Measurements from ENCODE around the gene HBA1.
"Not testable (repeated sequence)": the region's sequence is repeated elsewhere in the genome, so short reads cannot be mapped to it uniquely, and the experiment has no call there.

Gene HBA1

DNA sequence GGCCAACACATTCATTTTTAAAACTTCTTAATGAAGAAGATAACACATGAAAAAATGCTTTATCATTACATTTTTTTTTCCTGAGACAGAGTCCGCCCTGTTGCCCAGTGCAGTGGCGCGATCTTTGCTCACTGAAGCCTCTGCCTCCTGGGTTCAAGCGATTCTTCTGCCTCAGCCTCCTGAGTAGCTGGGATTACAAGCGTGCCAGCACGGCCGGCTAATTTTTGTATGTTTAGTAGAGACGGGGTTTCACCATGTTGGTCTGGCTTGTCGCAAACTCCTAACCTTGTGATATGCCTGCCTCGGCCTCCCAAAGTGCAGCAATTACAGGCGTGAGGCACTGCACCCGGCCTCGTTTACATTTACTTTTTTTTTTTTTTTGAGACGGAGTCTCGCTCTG is 17.0 kb downstream of the HBA1 start:
- Histone ChIP-seq H3K27ac (ENCODE audit: low read length) (no peak overlapping the region), H2AFZ (ENCODE audit: low read depth, low read length) (no peak overlapping the region), H3K79me2 (ENCODE audit: insufficient read depth, low read length) (peaks cover 15% of the 10 kb centered on the region; the same call in 1 of the 2 replicates), H3K4me3 (ENCODE audit: low read depth in 1 of 2, low read length in 2 of 2) (no peak overlapping the region), H3K9ac (ENCODE audit: low read depth, low read length) (no peak overlapping the region), H3K27me3 (ENCODE audit: insufficient read depth, low read length, poor library complexity) (no peaks in the 10 kb centered on the region), H3K36me3 (ENCODE audit: insufficient read depth, low read length) (peaks cover 100% of the 10 kb centered on the region), H3K4me2 (ENCODE audit: insufficient read depth, low read length) (no peak overlapping the region), H3K9me3 (ENCODE audit: insufficient read depth, low read length, severe bottlenecking) (no peaks in the 10 kb centered on the region), H4K20me1 (ENCODE audit: insufficient read depth, low read length) (peaks cover 42% of the 10 kb centered on the region), H3K4me1 (ENCODE audit: insufficient read depth, low read length) (no peaks in the 10 kb centered on the region)
- ATAC-seq (ENCODE audit: insufficient read depth, low read depth) (no peak), DNase-seq (no peak)
- TF ChIP-seq, protein P1, sequence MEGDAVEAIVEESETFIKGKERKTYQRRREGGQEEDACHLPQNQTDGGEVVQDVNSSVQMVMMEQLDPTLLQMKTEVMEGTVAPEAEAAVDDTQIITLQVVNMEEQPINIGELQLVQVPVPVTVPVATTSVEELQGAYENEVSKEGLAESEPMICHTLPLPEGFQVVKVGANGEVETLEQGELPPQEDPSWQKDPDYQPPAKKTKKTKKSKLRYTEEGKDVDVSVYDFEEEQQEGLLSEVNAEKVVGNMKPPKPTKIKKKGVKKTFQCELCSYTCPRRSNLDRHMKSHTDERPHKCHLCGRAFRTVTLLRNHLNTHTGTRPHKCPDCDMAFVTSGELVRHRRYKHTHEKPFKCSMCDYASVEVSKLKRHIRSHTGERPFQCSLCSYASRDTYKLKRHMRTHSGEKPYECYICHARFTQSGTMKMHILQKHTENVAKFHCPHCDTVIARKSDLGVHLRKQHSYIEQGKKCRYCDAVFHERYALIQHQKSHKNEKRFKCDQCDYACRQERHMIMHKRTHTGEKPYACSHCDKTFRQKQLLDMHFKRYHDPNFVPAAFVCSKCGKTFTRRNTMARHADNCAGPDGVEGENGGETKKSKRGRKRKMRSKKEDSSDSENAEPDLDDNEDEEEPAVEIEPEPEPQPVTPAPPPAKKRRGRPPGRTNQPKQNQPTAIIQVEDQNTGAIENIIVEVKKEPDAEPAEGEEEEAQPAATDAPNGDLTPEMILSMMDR (IDR thresholded peaks at IDR 0.05; ENCODE audit: borderline replicate concordance, extremely low read depth, low read length, poor library complexity, severe bottlenecking) = no peak
- no peak for TF ChIP-seq EZH2 (IDR thresholded peaks at IDR 0.05; ENCODE audit: borderline replicate concordance, low read depth, low read length, severe bottlenecking)

DNA sequence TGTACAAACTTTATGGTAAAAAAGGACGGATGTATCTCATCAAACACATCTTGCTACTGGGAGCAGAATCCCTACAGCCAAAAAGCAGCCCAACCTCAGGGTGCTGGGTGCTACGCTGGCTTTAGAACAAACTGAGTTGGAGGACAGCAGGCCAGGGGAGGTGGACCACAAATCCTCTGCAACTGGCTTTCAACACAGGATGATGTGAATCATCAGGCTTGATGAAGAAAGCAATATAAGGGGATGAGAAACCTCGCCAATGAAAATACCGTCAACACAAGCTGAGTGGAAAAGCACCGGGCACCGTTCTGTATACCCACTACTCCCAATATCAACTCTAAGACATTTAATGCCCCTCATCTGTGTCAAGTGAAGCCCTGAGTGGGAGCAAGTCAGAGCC is 18.0 kb downstream of the HBA1 start:
- no peaks in the 10 kb centered on the region for H3K4me1 ChIP-seq (ENCODE audit: insufficient read depth, low read length)
- TF ChIP-seq, protein P1 (IDR thresholded peaks at IDR 0.05; ENCODE audit: borderline replicate concordance, extremely low read depth, low read length, poor library complexity, severe bottlenecking) = no peak
- TF ChIP-seq EZH2 (IDR thresholded peaks at IDR 0.05; ENCODE audit: borderline replicate concordance, low read depth, low read length, severe bottlenecking) = no peak
- H4K20me1 ChIP-seq (ENCODE audit: insufficient read depth, low read length) = peaks cover 37% of the 10 kb centered on the region
- H3K9me3 ChIP-seq (ENCODE audit: insufficient read depth, low read length, severe bottlenecking) = no peaks in the 10 kb centered on the region
- H3K79me2 ChIP-seq (ENCODE audit: insufficient read depth, low read length) = peaks cover 17% of the 10 kb centered on the region; the same call in 1 of the 2 replicates
- H3K4me3 ChIP-seq (ENCODE audit: low read depth in 1 of 2, low read length in 2 of 2) = no peak overlapping the region
- no peak for ATAC-seq (ENCODE audit: insufficient read depth, low read depth)
- H3K27ac ChIP-seq (ENCODE audit: low read length) = no peak overlapping the region
- no peak for DNase-seq
- H3K9ac ChIP-seq (ENCODE audit: low read depth, low read length) = no peak overlapping the region
- H3K4me2 ChIP-seq (ENCODE audit: insufficient read depth, low read length) = no peak overlapping the region
- no peak overlapping the region for H2AFZ ChIP-seq (ENCODE audit: low read depth, low read length)
- no peaks in the 10 kb centered on the region for H3K27me3 ChIP-seq (ENCODE audit: insufficient read depth, low read length, poor library complexity)
- H3K36me3 ChIP-seq (ENCODE audit: insufficient read depth, low read length) = peaks cover 100% of the 10 kb centered on the region

DNA sequence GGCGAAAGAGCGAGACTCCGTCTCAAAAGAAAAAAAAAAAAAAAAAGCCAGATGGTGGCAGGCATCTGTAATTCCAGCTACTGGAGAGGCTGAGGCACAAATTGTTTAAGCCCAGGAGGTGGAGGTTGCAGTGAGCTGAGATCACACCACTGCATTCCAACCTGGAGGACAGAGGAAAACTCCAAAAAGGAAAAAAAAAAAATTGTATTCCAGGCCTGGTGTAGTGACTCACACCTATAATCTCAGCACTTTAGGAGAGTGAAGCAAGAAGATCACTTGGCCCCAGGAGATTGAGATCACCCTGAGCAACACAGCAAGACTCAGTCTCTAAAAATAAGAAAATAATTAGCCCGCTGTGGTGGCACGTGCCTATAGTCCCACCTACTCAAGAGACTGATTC is 23.9 kb downstream of the HBA1 start:
- Histone ChIP-seq H3K4me3 (ENCODE audit: low read depth in 1 of 2, low read length in 2 of 2) (no peak overlapping the region), H4K20me1 (ENCODE audit: insufficient read depth, low read length) (peaks cover 15% of the 10 kb centered on the region; the same call in 1 of the 2 replicates), H3K36me3 (ENCODE audit: insufficient read depth, low read length) (peaks cover 94% of the 10 kb centered on the region), H2AFZ (ENCODE audit: low read depth, low read length) (no peak overlapping the region), H3K4me1 (ENCODE audit: insufficient read depth, low read length) (no peaks in the 10 kb centered on the region), H3K9me3 (ENCODE audit: insufficient read depth, low read length, severe bottlenecking) (no peaks in the 10 kb centered on the region), H3K4me2 (ENCODE audit: insufficient read depth, low read length) (no peak overlapping the region), H3K9ac (ENCODE audit: low read depth, low read length) (no peak overlapping the region), H3K27ac (ENCODE audit: low read length) (no peak overlapping the region), H3K79me2 (ENCODE audit: insufficient read depth, low read length) (peaks cover 31% of the 10 kb centered on the region; the same call in 1 of the 2 replicates), H3K27me3 (ENCODE audit: insufficient read depth, low read length, poor library complexity) (no peaks in the 10 kb centered on the region)
- TF ChIP-seq EZH2 (IDR thresholded peaks at IDR 0.05; ENCODE audit: borderline replicate concordance, low read depth, low read length, severe bottlenecking) = no peak
- TF ChIP-seq, protein P1 (IDR thresholded peaks at IDR 0.05; ENCODE audit: borderline replicate concordance, extremely low read depth, low read length, poor library complexity, severe bottlenecking) = no peak
- ATAC-seq (ENCODE audit: insufficient read depth, low read depth) (no peak), DNase-seq (no peak)

DNA sequence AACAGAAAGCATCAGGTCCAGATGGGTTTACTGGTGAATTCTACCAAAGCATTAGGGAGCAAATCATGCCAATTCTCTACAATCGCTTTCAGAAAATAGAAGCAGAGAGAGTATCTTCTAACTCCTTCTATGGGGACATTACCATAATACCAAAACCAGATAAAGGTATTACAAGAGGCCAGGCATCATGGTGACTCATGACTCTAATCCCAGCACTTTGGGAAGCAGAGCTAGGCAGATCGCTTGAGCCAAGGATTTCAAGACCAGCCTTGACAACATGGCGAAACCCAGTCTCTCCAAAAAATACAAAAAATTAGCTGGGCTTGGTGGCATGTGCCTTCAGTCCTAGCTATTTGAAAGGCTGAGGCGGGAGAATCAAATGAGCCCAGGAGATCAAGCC is 26.8 kb downstream of the HBA1 start:
- Histone ChIP-seq H3K79me2 (ENCODE audit: insufficient read depth, low read length) (peaks cover 30% of the 10 kb centered on the region; the same call in 1 of the 2 replicates), H3K36me3 (ENCODE audit: insufficient read depth, low read length) (peaks cover 92% of the 10 kb centered on the region)
- no peak for ATAC-seq (ENCODE audit: insufficient read depth, low read depth)

DNA sequence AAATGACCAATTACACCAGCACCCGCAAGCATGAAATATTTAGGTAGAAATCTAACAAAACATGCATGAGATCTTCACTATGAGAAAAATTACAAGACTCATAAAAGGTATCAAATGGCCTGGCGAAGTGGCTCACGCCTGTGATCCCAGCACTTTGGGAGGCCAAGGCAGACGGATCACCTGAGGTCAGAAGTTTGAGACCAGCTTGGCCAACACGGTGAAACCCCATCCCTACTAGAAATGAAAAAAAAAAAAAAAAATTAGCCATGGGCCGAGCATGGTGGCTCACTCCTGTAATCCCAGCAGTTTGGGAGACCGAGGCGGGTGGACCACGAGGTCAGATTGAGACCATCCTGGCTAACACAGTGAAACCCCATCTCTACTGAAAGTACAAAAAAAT is 27.6 kb downstream of the HBA1 start:
- peaks cover 92% of the 10 kb centered on the region for H3K36me3 ChIP-seq (ENCODE audit: insufficient read depth, low read length)
- not testable (repeated sequence) for H3K4me3 ChIP-seq (ENCODE audit: low read depth in 1 of 2, low read length in 2 of 2); H2AFZ ChIP-seq (ENCODE audit: low read depth, low read length); H3K9me3 ChIP-seq (ENCODE audit: insufficient read depth, low read length, severe bottlenecking); H3K4me1 ChIP-seq (ENCODE audit: insufficient read depth, low read length); DNase-seq; H3K9ac ChIP-seq (ENCODE audit: low read depth, low read length); H3K27ac ChIP-seq (ENCODE audit: low read length); H3K4me2 ChIP-seq (ENCODE audit: insufficient read depth, low read length); ATAC-seq (ENCODE audit: insufficient read depth, low read depth); H3K27me3 ChIP-seq (ENCODE audit: insufficient read depth, low read length, poor library complexity)
- H3K79me2 ChIP-seq (ENCODE audit: insufficient read depth, low read length) = peaks cover 34% of the 10 kb centered on the region; the same call in 1 of the 2 replicates
- peaks cover 22% of the 10 kb centered on the region; the same call in 1 of the 2 replicates for H4K20me1 ChIP-seq (ENCODE audit: insufficient read depth, low read length)

More for the DNA sequence above, 26.8 kb downstream of the HBA1 start:
- Histone ChIP-seq H3K9ac (ENCODE audit: low read depth, low read length) (no peak overlapping the region), H3K4me1 (ENCODE audit: insufficient read depth, low read length) (no peaks in the 10 kb centered on the region), H2AFZ (ENCODE audit: low read depth, low read length) (no peak overlapping the region), H3K27me3 (ENCODE audit: insufficient read depth, low read length, poor library complexity) (no peaks in the 10 kb centered on the region), H3K9me3 (ENCODE audit: insufficient read depth, low read length, severe bottlenecking) (no peaks in the 10 kb centered on the region), H4K20me1 (ENCODE audit: insufficient read depth, low read length) (peaks cover 20% of the 10 kb centered on the region; the same call in 1 of the 2 replicates), H3K27ac (ENCODE audit: low read length) (no peak overlapping the region), H3K4me2 (ENCODE audit: insufficient read depth, low read length) (no peak overlapping the region), H3K4me3 (ENCODE audit: low read depth in 1 of 2, low read length in 2 of 2) (no peak overlapping the region)
- no peak for DNase-seq
- TF ChIP-seq, protein P1 (IDR thresholded peaks at IDR 0.05; ENCODE audit: borderline replicate concordance, extremely low read depth, low read length, poor library complexity, severe bottlenecking) = no peak
- TF ChIP-seq EZH2 (IDR thresholded peaks at IDR 0.05; ENCODE audit: borderline replicate concordance, low read depth, low read length, severe bottlenecking) = no peak

Measured in DND-41 (cell line).